Suprapubic skin (tissue), 4 donors: ENCODE results near the gene SEMA3F. TPM values are rescaled to one million over a fixed set of nuclear protein-coding genes. Genes with fewer than 3 reads are reported as not detected.
"Not testable (repeated sequence)": the region's sequence is repeated elsewhere in the genome, so short reads cannot be mapped to it uniquely, and the experiment has no call there.

Experiments used
- DNase-seq, 2 donors: peaks; one replicate each; pipeline ENCODE4 v3.0.0-alpha.2; 2019; ENCODE audit warnings: low spot score in 2 of 2
- H3K27ac ChIP-seq: fragments of 200-600 bp; sonication (generic); one replicate; pipeline ENCODE4 v1.5.1; 2019
- H3K27me3 ChIP-seq: fragments of 200-600 bp; sonication (generic); one replicate; pipeline ENCODE4 v1.5.1; 2019
- H3K36me3 ChIP-seq: fragments of 200-600 bp; sonication (generic); one replicate; pipeline ENCODE4 v1.5.1; 2019
- H3K4me1 ChIP-seq: fragments of 200-600 bp; sonication (generic); one replicate; pipeline ENCODE4 v1.5.1; 2019
- H3K4me3 ChIP-seq: fragments of 200-600 bp; sonication (generic); one replicate; pipeline ENCODE4 v1.5.1; 2019; ENCODE audit warnings: mild to moderate bottlenecking
- H3K9me3 ChIP-seq: fragments of 200-600 bp; sonication (generic); one replicate; pipeline ENCODE4 v1.5.1; 2019
- EP300 ChIP-seq: sonication (generic); formaldehyde crosslinking; IDR thresholded peaks from one replicate; pipeline ENCODE4 v1.6.1; 2017; ENCODE audit warnings: antibody characterized with exemption
- POLR2A ChIP-seq, 2 donors: fragments of 450-650 bp; IDR thresholded peaks; one replicate each; pipeline ENCODE4 v1.6.1; 2017; ENCODE audit warnings: antibody characterized with exemption in 2 of 2, mild to moderate bottlenecking in 2 of 2, moderate library complexity in 2 of 2
- POLR2AphosphoS5 ChIP-seq, 3 donors: sonication (generic); formaldehyde crosslinking; IDR thresholded peaks; one replicate each; pipeline ENCODE4 v1.6.1; 2017; ENCODE audit warnings: antibody characterized with exemption in 3 of 3
- WGBS: methylation state at CpG from one replicate; pipeline ENCODE4 v1.1.5; 2018; 5-methylcytosine and 5-hydroxymethylcytosine counted together
- total RNA-seq, 4 donors: library from RNA; depleted of rRNA; stranded (reverse); fragments of >200 nt; gene quantifications; one replicate each; pipeline ENCODE4 v1.1.0, GENCODE V29; 2016
- TF ChIP-seq, protein P1 (sequence below), 2 donors: fragments of 200-600 bp in 1 of 2; fragments of 450-650 bp in 1 of 2; sonication (generic) in 1 of 2; IDR thresholded peaks; one replicate each; pipeline ENCODE4 v1.5.1; 2016 to 2019; ENCODE audit warnings: antibody characterized with exemption in 2 of 2, mild to moderate bottlenecking in 1 of 2, moderate library complexity in 1 of 2

SEMA3F gene
- total RNA-seq, 4 donors from 2014 or later: 123 to 188 (median 130) TPM

DNA sequence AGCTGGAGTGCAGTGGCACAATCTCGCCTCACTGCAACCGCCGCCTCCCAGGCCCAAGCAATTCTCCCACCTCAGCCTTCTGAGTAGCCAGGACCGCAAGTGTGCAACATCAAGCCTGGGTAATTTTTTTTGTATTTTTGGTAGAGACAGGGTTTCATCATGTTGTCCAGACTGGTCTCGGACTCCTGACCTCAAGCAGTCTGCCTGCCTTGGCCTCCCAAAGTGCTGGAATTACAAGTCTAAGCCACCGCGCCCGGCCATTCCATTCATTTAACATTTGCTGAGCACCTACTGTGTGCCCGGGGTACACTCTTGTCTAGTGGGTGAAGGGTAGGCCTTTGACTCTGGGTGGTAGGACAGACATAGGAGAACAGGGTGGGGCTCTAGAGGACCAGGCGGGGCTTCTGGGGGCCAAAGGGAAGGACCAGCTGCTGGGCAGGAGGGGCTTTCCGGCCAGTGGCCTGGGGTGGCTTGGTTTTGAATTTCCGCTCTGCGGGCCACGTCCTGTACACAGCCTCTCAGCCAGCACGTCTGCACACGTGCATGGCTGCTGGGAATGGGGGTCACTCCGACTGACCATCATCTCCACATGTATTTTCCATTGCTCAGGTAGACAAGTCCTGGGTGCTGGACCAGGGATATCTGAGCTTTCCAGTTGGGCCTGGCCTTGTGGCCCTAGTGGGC is 52.4 kb downstream of the SEMA3F start:
- no peaks in the 10 kb centered on the region for H3K36me3 ChIP-seq
- TF ChIP-seq, protein P1, sequence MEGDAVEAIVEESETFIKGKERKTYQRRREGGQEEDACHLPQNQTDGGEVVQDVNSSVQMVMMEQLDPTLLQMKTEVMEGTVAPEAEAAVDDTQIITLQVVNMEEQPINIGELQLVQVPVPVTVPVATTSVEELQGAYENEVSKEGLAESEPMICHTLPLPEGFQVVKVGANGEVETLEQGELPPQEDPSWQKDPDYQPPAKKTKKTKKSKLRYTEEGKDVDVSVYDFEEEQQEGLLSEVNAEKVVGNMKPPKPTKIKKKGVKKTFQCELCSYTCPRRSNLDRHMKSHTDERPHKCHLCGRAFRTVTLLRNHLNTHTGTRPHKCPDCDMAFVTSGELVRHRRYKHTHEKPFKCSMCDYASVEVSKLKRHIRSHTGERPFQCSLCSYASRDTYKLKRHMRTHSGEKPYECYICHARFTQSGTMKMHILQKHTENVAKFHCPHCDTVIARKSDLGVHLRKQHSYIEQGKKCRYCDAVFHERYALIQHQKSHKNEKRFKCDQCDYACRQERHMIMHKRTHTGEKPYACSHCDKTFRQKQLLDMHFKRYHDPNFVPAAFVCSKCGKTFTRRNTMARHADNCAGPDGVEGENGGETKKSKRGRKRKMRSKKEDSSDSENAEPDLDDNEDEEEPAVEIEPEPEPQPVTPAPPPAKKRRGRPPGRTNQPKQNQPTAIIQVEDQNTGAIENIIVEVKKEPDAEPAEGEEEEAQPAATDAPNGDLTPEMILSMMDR (IDR thresholded peaks at IDR 0.05): no peak
- TF ChIP-seq POLR2A (IDR thresholded peaks at IDR 0.05): no peak
- WGBS: 95% methylated on average over 11 of the region's 17 CpGs
- no peak overlapping the region for H3K27ac ChIP-seq
- H3K27me3 ChIP-seq: peaks cover 38% of the 10 kb centered on the region
- DNase-seq: no peak
- no peak overlapping the region for H3K4me3 ChIP-seq
- H3K4me1 ChIP-seq: peaks cover 14% of the 10 kb centered on the region
- no peaks in the 10 kb centered on the region for H3K9me3 ChIP-seq

DNA sequence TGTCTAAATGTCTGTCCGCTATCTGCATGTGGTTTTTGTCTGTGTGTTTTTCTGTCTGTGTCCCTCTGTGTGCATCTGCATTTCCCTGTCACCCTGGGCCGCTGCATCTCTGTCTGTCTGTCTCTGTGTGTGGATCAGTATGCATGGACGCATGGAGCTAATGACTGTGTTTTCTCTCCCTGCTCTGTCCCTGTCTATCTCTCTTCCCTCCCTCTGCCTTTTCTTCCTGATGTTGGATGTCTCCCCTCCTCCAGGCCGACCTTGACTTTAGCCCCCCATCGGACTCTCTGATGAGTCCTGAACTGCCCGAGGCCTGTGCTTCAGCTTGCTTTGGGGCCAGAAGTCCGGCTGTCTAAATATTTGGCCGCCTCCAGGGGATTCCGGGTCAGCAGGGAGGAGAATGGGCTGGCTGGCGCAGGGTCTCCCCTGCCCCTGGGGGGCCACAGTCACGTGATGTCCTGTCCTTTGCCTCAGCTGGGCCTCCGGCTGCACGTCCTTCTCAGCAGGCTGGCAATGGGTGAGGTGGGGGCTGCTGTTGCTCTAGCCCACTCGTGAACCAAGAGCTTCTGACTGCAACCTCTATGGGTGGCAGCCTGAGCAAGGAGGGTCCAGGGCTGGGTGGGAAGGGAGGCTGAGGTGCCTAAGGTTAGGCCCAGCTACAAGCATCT is 53.7 kb downstream of the SEMA3F start:
- H3K36me3 ChIP-seq: no peaks in the 10 kb centered on the region
- H3K27ac ChIP-seq: no peak overlapping the region
- no peaks in the 10 kb centered on the region for H3K9me3 ChIP-seq
- TF ChIP-seq POLR2AphosphoS5 (IDR thresholded peaks at IDR 0.05) (no peak), POLR2A (IDR thresholded peaks at IDR 0.05) (no peak), EP300 (no peak)
- TF ChIP-seq, protein P1 (IDR thresholded peaks at IDR 0.05): no peak
- H3K27me3 ChIP-seq: peaks cover 26% of the 10 kb centered on the region
- WGBS: 89% methylated on average over 9 of the region's 14 CpGs
- H3K4me3 ChIP-seq: no peak overlapping the region
- peaks cover 14% of the 10 kb centered on the region for H3K4me1 ChIP-seq
- DNase-seq: no peak

DNA sequence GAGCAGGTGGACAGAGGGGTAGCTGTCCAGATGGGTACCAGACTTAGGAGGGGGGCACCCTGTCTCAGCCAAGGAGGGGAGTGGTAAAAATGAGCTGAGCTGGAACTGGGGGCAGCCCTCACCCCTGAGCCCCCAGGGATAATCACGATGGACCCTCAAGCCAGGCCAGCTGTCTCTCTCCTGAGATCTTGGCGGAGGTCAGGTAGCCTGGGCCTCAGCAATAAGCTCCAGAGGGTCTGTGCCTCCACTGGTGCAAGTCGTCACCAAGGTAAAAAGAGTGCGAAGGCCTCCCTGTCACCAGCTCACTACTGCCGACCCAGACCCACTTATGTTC is 55.0 kb downstream of the SEMA3F start:
- Histone ChIP-seq H3K27ac (no peak overlapping the region), H3K36me3 (no peaks in the 10 kb centered on the region), H3K4me1 (peaks cover 9% of the 10 kb centered on the region), H3K4me3 (no peak overlapping the region), H3K9me3 (no peaks in the 10 kb centered on the region), H3K27me3 (peaks cover 13% of the 10 kb centered on the region)
- TF ChIP-seq POLR2AphosphoS5 (IDR thresholded peaks at IDR 0.05): no peak
- no peak for TF ChIP-seq EP300
- TF ChIP-seq, protein P1 (IDR thresholded peaks at IDR 0.05): no peak
- TF ChIP-seq POLR2A (IDR thresholded peaks at IDR 0.05): no peak
- DNase-seq: no peak
- 100% methylated on average over 2 of the region's 5 CpGs for WGBS

DNA sequence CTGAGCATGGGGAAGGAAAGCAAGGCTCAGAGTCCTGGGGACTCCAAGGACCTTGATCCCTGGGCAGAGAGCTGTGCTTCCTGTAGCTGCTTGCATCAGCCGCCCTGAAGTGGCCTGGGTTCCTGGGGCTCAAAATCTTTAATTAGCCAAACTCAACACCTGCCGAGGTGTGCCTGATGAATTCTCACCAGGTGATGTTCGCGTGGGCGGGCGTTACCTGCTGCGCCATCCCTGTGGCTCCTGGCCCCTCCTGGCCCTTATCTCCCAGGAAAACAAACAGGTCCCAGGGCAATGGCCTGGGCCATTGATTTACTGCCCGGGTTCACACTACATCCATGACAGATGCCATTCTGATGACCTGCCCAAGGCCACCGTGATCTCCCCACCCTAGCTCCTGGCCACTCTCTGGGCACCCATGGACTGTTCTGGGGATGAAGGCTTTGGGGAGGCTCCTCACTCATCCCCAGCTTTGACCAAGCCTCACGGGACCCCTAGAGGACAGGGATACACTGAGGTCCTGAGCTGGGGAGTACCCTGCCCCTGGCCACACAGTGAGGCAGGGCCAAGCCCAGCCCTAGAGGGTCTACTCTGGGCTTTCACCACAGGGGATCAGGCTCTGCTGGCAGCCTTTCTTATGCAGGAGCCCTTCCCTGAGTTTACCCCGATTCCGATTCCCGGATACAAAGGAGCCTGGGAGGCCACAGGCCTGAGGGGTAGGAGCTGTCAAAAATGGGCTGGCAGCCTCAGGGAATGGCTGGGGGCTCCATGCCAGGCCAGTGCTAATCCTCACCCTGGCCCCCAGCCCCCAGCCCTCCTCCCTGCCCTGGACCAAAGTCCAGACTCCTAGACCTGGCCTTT is 55.6 kb downstream of the SEMA3F start:
- Histone ChIP-seq H3K36me3 (no peaks in the 10 kb centered on the region), H3K4me3 (no peak overlapping the region), H3K27me3 (peaks cover 7% of the 10 kb centered on the region), H3K9me3 (no peaks in the 10 kb centered on the region), H3K4me1 (peaks cover 3% of the 10 kb centered on the region), H3K27ac (no peak overlapping the region)
- no peak for TF ChIP-seq EP300
- TF ChIP-seq, protein P1 (IDR thresholded peaks at IDR 0.05): no peak
- TF ChIP-seq POLR2AphosphoS5 (IDR thresholded peaks at IDR 0.05): no peak
- no peak for TF ChIP-seq POLR2A (IDR thresholded peaks at IDR 0.05)
- DNase-seq: no peak
- WGBS: 65% methylated on average over 10 of the region's 13 CpGs

DNA sequence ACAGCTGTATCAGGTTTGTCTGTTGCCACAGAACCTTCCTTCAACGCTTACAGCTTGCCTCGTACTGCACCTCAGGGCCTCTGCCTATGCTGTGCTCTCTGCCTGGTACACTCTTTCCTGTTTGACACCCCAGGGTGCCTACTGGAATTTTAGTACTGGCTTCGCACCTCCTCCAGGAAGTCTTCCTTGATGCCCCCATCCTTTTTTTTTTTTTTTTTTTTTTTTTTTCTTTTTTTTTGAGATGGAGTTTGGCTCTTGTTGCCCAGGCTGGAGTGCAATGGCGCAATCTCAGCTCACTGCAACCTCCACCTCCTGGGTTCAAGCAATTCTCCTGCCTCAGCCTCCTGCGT is 56.2 kb downstream of the SEMA3F start:
- H3K36me3 ChIP-seq, DNase-seq, H3K27me3 ChIP-seq, H3K4me3 ChIP-seq, H3K27ac ChIP-seq, H3K4me1 ChIP-seq, H3K9me3 ChIP-seq: not testable (repeated sequence)
- WGBS: 97% methylated on average over 5 of the region's 5 CpGs
